Femur (tissue), 1 donor: ENCODE measurements around the gene COLQ.

Source experiments
- DNase-seq: peaks from one replicate; pipeline ENCODE4 v3.0.0-alpha.2; 2017

The COLQ gene

DNA sequence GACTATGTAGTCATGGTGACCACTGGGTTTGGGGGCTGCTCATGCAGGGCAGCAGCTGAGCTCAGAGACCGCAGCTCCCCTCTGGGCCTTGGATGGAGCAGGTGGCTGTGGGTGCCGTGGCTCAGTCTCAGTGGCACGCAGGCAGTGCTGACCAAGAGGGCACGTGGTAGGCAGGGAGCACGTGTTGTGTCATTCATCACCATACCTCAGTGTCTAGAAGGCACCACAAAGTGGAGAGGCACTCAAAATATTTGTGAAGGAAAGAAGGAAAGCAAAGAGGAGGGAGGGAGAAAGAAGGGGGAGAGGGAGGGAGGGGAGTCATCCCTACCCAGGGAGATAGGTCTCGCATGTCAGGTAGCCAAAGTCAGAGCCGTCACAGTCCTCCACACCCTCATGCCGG is 68.0 kb downstream of the COLQ start:
- no peak for DNase-seq

DNA sequence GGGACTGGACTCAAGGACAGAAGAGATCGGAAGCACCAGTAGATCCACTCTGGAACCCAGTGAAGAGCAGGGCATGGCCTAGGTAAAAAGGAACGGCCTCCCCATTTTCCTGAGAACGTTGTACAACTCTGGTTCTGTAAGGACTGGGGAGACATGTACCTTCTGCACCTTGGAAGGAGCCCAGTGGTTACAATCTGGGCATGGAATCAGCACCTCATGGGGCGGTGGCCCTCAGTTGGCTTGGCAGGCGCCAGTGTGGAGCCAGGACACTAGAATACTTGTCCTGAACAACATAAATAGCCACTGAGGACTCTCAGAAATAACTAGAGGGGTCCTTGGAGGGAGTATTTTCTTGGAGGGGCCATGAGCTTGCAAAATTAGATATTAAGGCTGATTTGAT is 68.5 kb downstream of the COLQ start:
- no peak for DNase-seq

DNA sequence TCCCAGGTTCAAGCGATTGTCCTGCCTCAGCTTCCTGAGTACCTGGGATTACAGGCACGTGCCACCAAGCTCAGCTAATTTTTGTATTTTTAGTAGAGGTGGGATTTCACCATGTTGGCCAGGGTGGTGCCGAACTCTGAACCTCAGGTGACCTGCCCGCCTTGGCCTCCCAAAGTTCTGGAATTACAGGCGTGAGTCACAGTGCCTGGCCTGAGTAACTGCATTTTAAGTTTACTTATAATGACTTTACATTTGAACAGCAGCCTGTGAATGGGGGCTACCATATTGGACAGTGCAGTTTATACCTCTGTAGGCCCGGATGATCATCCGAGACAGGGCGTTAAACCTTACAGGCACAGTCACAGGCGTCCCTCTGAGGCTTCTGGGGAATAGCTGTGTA is 69.3 kb downstream of the COLQ start:
- no peak for DNase-seq

DNA sequence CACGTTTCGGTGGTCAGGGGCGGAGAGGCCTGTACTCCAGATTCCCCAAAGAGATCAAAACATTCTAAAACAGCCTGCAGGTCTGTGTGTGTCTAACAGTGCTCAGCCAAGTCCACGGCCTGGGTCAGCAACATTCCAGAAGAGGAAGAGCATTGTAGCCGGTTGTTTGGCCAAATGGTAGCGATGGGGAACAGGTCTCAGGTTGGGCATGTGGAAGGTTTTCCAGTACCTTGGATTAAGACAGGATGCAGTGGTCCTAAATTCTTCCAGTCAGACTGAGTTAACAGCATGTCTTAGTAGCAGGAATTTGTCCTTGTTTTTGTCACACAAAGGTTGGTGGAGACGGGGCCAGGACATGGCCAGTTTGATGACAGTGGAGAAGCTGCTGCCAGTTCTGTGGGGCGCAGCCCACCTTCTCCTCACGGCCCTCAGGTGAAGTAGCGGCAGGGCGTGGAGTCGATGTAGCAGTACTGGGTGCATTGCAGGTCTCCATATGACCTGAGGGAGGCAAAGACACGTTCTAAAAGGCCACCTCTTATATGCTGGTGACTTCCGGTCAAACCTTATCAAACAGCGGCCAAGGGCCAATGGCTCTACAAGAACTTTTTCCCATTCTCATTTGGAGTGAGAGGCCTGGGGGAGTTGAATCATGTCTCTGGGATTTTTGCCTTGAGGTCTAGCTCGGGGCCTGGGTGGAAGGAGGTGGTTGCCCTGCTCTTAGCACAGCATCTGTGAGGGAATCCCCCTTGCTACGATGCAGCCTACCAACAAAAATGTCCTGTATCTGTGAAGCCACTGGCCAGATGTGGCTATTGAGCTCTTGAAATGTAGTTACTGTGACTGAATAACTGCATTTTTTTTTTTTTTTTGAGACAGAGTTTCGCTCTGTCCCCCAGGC is 70.0 kb downstream of the COLQ start:
- DNase-seq, result no peak

DNA sequence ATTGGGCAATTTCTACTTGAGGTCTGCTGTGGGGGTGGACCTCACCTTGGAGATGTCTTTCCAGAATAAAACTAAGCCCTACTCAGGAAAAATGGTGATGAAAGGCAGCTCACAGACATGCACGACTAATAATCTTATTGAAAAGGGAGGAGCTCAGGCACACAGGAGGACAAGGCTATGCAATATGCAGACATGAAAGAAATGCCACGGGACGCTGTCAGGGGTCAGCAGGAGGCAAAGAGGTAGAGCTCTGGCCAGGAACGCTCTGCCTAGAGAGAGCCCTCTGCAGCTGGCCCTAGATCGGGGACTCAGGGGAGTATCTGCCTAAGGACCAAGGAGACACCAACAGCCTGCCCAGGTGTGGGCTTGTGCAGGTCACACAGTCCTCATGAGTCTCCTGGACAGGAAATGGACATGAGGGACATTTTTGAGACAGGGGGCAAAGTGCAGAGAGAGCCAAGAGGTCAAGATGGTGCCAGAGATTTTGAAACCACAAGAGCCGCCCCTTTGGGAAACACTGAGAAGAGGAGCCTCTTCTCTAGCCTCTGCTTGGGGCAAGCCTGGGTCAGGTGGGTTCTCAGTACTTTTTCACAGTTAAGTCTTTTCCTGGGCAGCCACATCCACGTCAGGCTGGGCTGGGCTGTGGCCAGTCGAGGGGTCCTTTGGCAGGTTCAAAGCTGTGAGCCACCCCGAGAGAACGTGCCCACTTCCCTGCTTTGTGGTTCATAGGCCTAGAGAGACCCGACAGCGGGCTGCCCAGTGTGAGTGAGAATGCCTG is 70.9 kb downstream of the COLQ start:
- DNase-seq, result no peak

DNA sequence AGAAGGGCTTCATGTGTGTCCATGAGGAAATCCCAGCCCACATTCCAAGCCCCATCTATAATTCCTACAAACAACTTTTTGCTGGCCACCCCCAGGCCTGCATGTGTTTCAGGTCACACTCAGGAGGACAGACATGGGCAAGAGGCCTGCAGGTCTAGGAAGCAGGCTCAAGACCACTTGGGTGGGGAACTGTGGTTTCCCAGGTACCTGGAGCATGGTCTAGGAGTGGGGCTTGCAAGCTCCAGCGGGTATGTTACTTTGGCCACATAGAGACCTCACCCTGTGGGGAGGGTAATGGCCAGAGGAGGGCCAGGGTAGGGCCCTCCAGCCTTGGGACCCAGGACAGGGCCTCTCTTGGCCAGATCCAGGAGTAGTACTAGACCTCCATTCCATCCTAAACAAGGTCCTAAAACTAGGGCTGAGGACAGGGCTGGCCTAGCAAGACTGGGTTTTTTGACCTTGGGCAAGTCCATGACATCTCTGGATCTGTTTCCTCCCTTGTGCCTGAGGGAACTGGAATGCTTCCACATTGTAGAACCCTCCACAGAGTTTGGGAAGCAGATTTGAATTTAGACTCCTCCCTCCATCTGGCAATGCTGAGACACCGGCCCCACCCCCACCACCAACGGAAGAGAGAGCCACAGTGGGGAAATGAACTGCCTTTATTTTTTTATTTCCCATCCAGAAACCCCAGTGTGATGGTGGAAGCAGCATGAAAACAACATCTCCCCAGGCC is 71.8 kb downstream of the COLQ start:
- no peak for DNase-seq

DNA sequence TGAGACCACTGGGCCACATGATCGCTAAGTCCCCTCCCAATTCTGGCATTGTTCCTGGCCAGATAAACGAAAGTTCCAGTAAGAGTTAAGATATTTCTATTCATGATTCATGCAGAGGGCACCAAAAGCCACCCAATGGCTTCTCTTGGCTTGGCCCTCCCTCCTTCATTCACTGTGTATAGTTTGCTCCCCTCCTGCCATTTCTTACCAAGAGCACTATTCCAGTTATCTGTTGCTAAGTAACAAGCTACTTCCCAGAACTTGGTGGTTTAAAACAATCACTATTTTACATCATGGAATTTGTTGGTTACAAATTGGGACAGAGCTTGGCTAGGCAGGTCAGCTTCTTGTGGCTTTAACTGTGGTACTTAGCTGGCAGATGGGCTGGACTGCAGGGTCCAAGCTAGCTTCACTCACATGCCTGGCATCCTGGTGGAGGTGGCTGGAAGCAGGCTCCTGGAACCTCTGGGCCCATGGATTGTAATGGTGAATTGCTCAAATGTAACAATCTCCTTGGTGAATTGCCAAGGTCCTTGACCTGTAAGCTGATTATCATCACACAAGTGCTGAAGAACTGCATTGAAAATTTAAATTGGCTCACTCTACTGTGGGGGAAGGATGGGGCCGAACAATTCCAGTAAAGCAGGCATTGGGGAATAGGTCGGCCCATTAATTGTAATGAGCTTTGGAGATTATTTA is 77.5 kb downstream of the COLQ start:
- DNase-seq, result no peak

DNA sequence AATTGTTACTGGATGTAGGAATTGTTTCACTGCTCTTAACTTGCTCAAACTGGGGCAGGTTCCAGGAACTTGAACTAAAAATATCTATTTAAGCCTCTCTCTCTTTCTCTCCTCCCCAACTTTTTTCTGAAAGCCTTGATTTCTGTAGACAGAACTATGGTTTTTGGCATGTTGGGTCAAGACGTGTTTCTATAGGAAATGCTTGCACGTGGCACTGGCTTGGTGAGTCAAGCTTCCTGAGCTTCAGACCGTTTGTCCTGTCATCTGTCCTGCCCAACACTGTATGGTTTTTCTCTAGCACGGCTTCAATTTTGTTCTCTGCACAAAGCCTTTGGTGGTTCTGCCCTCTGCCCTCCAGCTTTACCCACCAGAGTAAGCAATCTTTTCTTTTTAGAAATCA is 80.6 kb downstream of the COLQ start:
- no peak for DNase-seq

DNA sequence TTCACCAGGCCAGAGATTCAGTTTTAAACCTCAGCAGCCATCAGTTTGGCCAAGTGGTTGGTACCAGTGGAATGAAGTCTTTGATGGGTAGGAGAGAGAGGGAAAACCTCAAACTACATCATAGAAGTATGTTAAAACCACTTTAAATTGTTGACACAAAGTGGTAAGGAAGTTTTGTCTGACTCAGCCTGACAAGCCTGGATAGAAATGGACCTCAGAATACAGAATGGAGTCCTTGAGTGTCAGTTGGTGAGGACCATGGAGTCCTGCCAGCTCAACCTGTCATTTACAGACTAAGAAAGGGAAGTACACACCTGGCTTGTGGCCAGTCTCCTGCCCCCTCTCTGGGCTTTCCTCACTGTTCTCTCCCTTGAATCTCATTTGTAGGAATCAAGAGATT is 82.0 kb downstream of the COLQ start:
- DNase-seq, result no peak

DNA sequence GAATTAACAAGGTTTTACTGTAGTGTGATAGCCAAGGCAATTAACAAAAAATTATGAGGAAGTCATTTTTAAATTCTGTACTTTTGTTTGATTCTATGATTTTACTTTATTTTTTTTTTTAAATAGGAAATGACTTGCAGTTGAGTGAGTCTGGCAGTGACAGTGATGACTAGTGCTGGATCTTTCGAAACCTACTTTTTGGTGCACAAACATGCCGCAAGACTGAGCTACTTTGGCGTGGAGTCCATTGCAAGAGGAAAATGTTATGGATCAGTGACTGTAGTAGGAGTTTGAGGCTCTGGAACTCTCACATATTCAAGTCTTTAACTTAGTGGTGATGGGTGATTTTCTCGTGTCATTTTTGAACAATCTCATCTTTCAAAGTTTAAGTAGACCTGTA is 82.5 kb downstream of the COLQ start:
- no peak for DNase-seq

DNA sequence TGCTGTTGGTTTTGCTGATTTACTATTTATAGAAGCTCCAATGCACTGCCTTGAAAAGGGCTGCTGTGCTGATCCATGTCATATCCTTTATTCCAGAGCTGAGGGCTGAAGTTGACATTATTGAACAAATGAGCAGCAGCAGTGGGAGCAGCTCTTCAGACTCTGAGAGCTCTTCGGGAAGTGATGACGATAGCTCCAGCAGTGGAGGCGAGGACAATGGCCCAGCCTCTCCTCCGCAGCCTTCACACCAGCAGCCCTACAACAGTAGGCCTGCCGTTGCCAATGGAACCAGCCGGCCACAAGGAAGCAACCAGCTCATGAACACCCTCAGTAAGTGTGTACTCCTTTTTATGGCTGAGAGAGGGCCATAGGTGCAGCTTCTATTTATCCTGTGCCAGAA is 85.3 kb downstream of the COLQ start:
- no peak for DNase-seq

DNA sequence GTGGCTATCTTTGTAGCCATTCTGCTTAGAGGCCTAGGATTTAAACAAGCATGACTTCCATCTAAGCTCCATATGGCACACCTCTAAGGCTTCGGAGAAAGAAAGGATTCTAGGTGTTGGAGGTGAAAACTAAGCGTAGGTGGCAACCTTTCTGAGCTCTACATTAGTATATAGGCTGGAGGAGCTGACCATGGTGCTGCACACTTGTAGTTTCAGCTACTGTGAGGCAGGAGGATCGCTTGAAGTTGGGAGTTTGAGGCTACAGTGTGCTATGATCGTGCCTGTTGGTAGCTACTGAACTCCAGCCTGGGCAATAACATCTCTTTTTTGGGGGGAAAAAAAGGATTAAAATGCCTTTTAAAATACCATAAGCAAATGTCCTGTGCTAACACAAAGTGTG is 86.8 kb downstream of the COLQ start:
- no peak for DNase-seq

DNA sequence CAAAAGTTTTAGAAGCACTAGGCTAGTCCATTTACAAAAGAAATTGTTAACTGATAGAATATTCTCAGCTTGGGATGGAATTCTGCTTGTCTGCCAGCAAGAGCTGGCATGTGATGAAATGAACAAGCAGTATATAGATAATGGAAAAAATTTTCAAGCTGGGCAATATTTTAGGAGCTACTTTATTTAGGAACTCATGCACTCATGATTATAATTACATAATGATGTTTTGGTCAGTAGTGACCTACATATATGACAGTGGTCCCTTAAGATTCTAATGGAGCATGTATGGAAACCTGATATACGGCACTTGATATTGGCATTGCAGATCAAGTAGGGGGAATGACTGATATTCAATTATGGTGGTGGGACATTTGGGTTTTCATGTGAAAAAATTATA is 88.0 kb downstream of the COLQ start:
- no peak for DNase-seq

DNA sequence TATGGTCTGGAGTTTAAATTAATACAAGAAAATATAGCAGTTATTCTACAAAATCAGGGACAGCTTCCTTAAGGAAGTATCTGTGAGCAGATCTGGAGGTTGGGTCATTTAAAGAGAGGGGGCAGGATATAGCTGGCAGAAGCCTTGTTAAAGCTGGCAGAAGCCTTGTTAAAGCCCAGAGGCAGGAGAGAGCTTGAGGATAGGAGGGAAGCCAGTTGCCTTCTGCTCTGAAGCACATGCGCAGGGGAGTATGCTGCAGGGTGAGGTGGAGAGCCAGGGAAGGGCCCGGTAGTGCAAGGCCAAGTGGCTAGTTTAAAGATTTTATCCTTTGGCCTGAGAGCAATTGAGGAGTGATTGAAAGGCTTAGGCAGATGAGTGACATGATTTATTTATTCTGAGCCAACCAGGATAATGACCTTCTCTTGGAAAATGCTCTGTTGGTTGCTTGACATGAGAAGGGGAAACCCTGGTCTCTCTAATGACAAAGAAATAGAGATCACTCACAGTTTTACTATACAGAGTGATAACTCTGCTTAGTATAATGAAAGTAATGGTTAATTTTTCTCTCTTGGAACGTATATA is 90.2 kb downstream of the COLQ start:
- DNase-seq, result no peak

DNA sequence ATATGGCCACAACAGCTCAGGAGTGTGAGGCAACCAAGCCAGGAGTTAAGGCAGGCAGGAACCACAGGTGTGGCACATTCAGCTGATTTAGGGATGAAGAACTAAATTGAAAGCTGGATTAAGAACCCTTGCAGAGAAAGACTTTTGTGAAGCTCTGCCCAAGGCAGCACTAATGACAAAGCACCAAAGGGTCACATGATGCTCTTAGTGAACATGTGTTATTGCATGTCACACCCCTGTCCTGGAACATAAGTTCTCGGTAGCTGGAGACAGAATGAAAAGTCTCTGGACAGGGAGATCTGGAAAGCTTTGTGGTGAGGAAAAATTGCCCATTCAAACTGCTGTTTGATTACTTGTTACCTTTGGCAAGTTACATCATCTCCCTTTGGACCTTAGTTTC is 90.9 kb downstream of the COLQ start:
- DNase-seq, result no peak

DNA sequence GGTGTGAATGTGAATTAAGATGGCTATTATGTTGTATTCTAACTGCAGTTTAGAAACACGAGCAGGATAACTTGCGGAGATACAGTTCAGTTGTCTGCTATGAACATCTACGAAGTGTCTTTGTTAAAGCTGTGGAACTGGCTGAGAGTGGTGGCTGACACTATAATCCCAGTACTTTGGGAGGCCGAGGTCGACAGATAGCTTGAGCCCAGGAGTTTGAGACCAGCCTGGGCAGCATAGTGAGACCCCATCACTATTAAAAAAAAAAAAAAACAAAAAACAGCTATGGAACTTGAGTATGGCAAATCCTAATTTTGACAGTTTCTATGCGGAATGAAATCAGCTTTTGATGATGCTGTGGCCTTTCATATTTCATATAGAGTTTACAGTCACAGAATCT is 92.4 kb downstream of the COLQ start:
- DNase-seq, result no peak

DNA sequence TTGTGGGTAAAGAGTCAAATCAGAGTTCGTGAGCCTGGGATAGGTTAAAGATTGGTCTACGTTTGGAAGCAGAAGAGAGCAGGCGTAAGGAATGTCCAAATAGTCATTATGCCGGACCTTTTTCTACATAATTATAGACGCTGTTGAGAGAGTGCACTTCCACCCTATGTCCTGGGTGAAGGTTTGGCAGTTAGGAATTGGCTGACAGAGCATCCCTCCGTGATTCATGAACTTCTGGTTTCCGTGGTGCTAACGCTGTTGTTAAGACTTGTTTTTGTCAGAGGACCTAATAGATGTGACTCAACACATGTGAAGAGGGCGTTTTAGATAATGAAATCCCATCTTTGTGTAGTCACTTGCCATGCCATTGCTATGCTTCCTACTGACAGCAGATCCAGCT is 93.0 kb downstream of the COLQ start:
- DNase-seq, result no peak

DNA sequence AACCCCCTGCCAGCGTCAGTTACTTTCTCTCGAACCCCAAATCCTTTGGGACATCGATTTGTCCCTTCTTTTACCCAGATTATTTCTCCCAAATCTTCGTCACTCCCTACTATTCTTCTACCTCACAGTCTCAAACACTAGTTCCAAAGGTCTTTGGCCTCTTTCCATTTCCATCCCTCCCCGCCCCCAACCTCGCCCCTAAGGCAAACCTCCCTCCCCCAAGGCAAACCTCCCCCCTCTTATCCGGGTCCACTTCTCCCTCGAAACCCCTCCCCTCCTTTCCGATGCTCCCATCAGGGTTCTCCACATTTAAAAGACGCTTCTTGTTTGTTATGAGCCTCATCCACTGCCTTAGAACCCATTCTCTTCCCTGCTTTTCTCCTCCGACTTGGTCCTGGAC is 93.5 kb downstream of the COLQ start:
- no peak for DNase-seq

DNA sequence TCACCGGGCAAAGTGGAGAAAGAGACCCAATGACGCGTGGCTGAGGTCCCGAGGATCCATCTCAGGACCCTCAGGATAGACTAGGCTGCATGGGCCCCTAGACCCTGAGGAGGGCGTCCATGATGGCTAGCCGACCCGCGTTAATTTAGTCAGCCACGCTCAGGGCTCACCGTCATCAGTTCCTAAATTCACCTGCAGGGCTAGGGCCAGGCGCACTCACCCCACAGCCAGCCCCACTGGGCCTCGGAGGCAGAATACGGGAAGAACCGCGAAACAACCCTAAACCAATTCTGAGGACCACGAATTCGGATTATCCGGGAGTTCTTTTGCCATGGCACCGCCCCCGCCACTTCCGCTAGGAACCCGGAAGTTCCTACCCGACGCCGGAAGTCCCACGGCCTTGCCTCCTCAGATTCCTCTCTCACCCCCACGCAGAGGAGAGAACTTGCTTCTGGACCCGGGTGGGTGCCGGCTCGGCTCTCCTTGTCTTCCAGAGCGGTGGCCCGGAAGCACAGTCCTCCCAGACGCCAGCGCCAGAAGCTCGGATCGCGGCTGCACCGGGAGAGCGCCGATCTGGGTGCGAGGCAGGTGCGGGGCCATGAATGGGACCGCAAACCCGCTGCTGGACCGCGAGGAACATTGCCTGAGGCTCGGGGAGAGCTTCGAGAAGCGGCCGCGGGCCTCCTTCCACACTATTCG is 94.2 kb downstream of the COLQ start, which contains the start of the genes EAF1 and METTL6:
TSS of gene EAF1 (plus strand) at position 417 of the 699 bp plus-strand sequence. CDS start at position 599, 182 bp downstream.
TSS of gene METTL6 (minus strand) at position 363 of the 699 bp plus-strand sequence. CDS start 1,033 bp downstream, outside the sequence.
- DNase-seq, result peak; percentile 89

DNA sequence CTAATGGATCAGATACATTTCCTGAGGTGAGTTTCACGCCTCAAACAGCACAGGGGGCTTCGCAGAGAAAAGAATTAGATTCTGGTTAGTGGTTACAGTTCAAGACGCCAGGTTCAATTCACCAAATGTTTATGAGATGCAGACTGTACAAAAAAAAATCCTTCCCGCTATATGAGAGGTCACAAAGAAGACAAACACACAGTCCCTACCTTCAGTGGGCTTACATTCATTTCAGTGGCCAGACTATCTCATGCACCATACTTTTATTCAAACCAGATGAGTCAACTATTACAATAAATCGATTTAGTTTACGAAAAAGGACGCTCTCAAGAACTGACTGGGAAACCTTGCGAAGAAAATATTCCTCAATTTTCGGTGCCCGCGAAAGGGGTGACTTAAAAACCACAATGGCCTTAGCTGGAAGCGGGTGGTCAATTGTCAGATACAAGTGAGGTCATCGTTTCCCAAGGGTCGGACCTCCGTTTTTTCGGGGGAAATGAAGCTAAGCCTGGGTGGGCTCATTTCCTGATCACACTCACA is 94.9 kb downstream of the COLQ start:
- no peak for DNase-seq

DNA sequence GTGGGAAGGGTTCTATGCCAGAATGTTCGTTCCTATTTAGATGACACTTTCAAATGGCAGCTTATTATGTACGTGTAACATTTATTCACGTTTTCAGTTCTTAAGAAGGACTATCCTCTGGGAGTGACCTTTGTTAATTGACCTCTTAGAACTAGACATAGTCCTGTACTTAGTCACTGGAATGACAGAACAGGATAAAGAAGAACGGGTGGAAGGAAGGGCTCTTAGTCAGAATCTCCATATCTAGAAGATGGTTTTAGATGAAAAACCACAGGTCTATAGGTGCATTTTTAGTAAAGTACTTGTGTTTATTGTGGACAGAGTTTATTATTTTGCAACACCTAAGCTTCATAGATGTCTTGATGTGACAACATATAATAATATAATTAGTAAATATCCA is 100.6 kb downstream of the COLQ start:
- no peak for DNase-seq
